A549 (cell line): Measurements from ENCODE around the gene CNST.
"Not testable (repeated sequence)": the region's sequence is repeated elsewhere in the genome, so short reads cannot be mapped to it uniquely, and the experiment has no call there.

Experiments used
- CTCF ChIP-seq: fragments of >200 bp; sonication (Bioruptor Twin); formaldehyde crosslinking; IDR thresholded peaks from 3 replicates; pipeline ENCODE4 v1.5.1; 2016
- NPAS2 ChIP-seq: fragments of 250-450 bp; sonication (Bioruptor Pico); IDR thresholded peaks from 2 replicates; pipeline ENCODE4 v1.8.0; 2022; ENCODE audit warnings: mild to moderate bottlenecking, moderate library complexity, borderline replicate concordance
- NR3C1 ChIP-seq: fragments of >200 bp; sonication (Bioruptor Twin); formaldehyde crosslinking; IDR thresholded peaks from 3 replicates; pipeline ENCODE4 v1.6.1; 2017
- PHF8 ChIP-seq: fragments of 200-600 bp; sonication (generic); IDR thresholded peaks from 2 replicates; pipeline ENCODE4 v1.6.1; 2016; ENCODE audit warnings: low read depth, mild to moderate bottlenecking, antibody characterized with exemption, moderate library complexity, borderline replicate concordance
- POLR2AphosphoS2 ChIP-seq: conservative IDR thresholded peaks from 2 replicates; pipeline ENCODE4 v1.6.1; 2012; ENCODE audit warnings: low read length, improper control_type of control experiment, inconsistent platforms
- TF ChIP-seq, protein P1 (sequence below): fragments of 200-600 bp; sonication (generic); IDR thresholded peaks from 2 replicates; pipeline ENCODE4 v1.6.1; 2016; ENCODE audit warnings: antibody characterized with exemption, mild to moderate bottlenecking, moderate library complexity
- TF ChIP-seq, protein P2 (sequence below): fragments of 450-650 bp; IDR thresholded peaks from 2 replicates; pipeline ENCODE4 v1.6.1; 2014; ENCODE audit warnings: antibody characterized with exemption

DNA sequence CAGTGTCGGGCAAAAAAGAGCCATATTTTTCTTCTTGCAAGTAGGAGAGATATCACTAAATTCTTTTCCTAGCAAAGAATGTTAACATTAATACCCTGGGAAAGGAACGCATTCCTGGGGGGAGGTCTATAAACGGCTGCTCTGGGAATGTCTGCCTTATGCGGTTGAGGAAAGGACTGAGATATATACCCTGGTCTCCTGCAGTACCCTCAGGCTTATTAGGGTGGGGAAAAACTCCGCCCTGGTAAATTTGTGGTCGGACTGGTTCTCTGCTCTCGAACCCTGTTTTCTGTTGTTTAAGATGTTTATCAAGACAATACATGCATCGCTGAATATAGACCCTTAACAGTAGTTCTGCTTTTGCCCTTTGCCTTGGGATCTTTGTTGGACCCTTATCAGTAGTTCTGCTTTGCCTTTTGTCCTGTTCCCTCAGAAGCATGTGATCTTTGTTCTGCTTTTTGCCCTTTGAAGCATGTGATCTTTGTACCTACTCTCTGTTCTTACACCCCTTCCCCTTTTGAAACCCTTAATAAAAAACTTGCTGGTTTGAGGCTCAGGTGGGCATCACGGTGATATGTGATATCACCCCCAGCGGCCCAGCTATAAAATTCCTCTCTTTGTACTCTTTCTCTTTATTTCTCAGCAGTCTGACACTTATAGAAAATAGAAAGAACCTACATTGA lies 128.1 kb downstream of the CNST start:
- not testable (repeated sequence) for TF ChIP-seq PHF8; CTCF; NR3C1; POLR2AphosphoS2; NPAS2 (CRISPR knock-in tag)
- TF ChIP-seq, protein P1, sequence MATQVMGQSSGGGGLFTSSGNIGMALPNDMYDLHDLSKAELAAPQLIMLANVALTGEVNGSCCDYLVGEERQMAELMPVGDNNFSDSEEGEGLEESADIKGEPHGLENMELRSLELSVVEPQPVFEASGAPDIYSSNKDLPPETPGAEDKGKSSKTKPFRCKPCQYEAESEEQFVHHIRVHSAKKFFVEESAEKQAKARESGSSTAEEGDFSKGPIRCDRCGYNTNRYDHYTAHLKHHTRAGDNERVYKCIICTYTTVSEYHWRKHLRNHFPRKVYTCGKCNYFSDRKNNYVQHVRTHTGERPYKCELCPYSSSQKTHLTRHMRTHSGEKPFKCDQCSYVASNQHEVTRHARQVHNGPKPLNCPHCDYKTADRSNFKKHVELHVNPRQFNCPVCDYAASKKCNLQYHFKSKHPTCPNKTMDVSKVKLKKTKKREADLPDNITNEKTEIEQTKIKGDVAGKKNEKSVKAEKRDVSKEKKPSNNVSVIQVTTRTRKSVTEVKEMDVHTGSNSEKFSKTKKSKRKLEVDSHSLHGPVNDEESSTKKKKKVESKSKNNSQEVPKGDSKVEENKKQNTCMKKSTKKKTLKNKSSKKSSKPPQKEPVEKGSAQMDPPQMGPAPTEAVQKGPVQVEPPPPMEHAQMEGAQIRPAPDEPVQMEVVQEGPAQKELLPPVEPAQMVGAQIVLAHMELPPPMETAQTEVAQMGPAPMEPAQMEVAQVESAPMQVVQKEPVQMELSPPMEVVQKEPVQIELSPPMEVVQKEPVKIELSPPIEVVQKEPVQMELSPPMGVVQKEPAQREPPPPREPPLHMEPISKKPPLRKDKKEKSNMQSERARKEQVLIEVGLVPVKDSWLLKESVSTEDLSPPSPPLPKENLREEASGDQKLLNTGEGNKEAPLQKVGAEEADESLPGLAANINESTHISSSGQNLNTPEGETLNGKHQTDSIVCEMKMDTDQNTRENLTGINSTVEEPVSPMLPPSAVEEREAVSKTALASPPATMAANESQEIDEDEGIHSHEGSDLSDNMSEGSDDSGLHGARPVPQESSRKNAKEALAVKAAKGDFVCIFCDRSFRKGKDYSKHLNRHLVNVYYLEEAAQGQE: not testable (repeated sequence)
- TF ChIP-seq, protein P2, sequence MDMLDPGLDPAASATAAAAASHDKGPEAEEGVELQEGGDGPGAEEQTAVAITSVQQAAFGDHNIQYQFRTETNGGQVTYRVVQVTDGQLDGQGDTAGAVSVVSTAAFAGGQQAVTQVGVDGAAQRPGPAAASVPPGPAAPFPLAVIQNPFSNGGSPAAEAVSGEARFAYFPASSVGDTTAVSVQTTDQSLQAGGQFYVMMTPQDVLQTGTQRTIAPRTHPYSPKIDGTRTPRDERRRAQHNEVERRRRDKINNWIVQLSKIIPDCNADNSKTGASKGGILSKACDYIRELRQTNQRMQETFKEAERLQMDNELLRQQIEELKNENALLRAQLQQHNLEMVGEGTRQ: not testable (repeated sequence)
